K562 (cell line): ENCODE data around the gene C4BPB. TPM values are rescaled to one million over a fixed set of nuclear protein-coding genes. Genes with fewer than 3 reads are reported as not detected.

ENCODE experiments used
- ATAC-seq: fragments of 200-7000 bp; cut with Tn5 transposase; 3 replicates; pipeline ENCODE4 v1.9.1; 2020; ENCODE audit warnings: moderate library complexity
- BruUV-seq: library from RNA; stranded (reverse); fragments of 400-500 nt; replicated peaks from 2 replicates; lab custom pipeline; 2021; lab: Mats Ljungman, UMichigan
- CTCF ChIA-PET: fragments of 300-600 bp; formaldehyde crosslinking; extraction: SDS; loops from one replicate; lab custom pipeline; 2021; ENCODE audit warnings: low intra/inter-chr PET ratio; lab: Yijun Ruan, JAX
- POLR2A ChIA-PET: fragments of 300-600, 350-650 bp; sonication (Branson Sonifier 250); formaldehyde crosslinking; extraction: SDS; loops from one replicate; lab custom pipeline; 2021; ENCODE audit warnings: antibody characterized with exemption, inconsistent platforms; lab: Yijun Ruan, JAX
- DNase-seq, 4 experiments: peaks; one replicate each; pipeline versions ENCODE4 v3.0.0 to v3.0.0-alpha.2; 2011 to 2018; ENCODE audit warnings: low spot score in 3 of 4, mixed read lengths in 3 of 4; ENCODE audit errors: extremely low read depth in 1 of 4
- FAIRE-seq: peaks from 2 replicates; lab custom pipeline; 2011; peaks lifted over from hg19 to GRCh38; lab: Jason Lieb, UNC
- H2AFZ ChIP-seq: 2 replicates; pipeline ENCODE4 v1.6.0; 2011; ENCODE audit warnings: low read depth, low read length, control low read depth, inconsistent platforms
- H3K27ac ChIP-seq: fragments of 200-600 bp; 3 replicates; pipeline ENCODE4 v1.8.0; 2011; ENCODE audit warnings: low read depth, mild to moderate bottlenecking, control low read depth, inconsistent platforms, low read length, moderate library complexity, mixed read lengths; ENCODE audit errors: extremely low read depth
- H3K27me3 ChIP-seq, 2 experiments: fragments of 300-600 bp in 1 of 2; 2 replicates in 1 of 2; 3 replicates in 1 of 2; pipeline versions ENCODE4 v1.6.0 to v1.8.0; 2011; ENCODE audit warnings: inconsistent platforms in 2 of 2, low read length in 2 of 2, mild to moderate bottlenecking in 1 of 2, mixed read lengths in 1 of 2, moderate library complexity in 1 of 2; ENCODE audit not compliant: control insufficient read depth in 2 of 2, insufficient read depth in 2 of 2
- H3K36me3 ChIP-seq: fragments of 300-600 bp; 3 replicates; pipeline ENCODE4 v1.8.0; 2011; ENCODE audit warnings: mild to moderate bottlenecking, low read length, inconsistent platforms; ENCODE audit not compliant: control insufficient read depth, insufficient read depth
- H3K4me1 ChIP-seq, 2 experiments: fragments of 200-600 bp in 1 of 2; replicated peaks in 1 of 2; 2 replicates in 1 of 2; 3 replicates in 1 of 2; pipeline versions ENCODE4 v1.5.1 to v1.8.0; 2011; ENCODE audit warnings: inconsistent platforms in 2 of 2, low read length in 2 of 2, mild to moderate bottlenecking in 1 of 2, mixed read lengths in 1 of 2, moderate library complexity in 1 of 2; ENCODE audit not compliant: control insufficient read depth in 2 of 2, insufficient read depth in 2 of 2
- H3K4me2 ChIP-seq: 2 replicates; pipeline ENCODE4 v1.6.1; 2011; ENCODE audit warnings: low read length, control low read depth, inconsistent platforms, mixed read lengths; ENCODE audit not compliant: insufficient read depth
- H3K4me3 ChIP-seq: fragments of 200-600 bp; sonication (generic), shearing (Covaris generic); 2 replicates; pipeline ENCODE4 v1.5.1; 2016; ENCODE audit warnings: control low read depth, inconsistent platforms
- H3K79me2 ChIP-seq: fragments of 200-600 bp; 3 replicates; pipeline ENCODE4 v1.8.0; 2011; ENCODE audit warnings: low read length, inconsistent platforms; ENCODE audit not compliant: control insufficient read depth, insufficient read depth
- H3K9ac ChIP-seq, 2 experiments: 2 replicates each; pipeline versions ENCODE4 v1.6.0 to v1.6.1; 2011; ENCODE audit warnings: low read depth in 2 of 2, low read length in 2 of 2, control low read depth in 1 of 2, inconsistent platforms in 1 of 2, mild to moderate bottlenecking in 1 of 2, mixed read lengths in 1 of 2; ENCODE audit not compliant: insufficient read depth in 1 of 2
- H3K9me1 ChIP-seq: one replicate; pipeline ENCODE4 v1.6.0; 2011; ENCODE audit warnings: inconsistent platforms, mild to moderate bottlenecking, low read length, moderate library complexity; ENCODE audit not compliant: control insufficient read depth, insufficient read depth
- H3K9me3 ChIP-seq: replicated peaks from 2 replicates; pipeline ENCODE4 v1.5.1; 2011; ENCODE audit warnings: low read depth, low read length, inconsistent platforms; ENCODE audit not compliant: control insufficient read depth, insufficient read depth
- H4K20me1 ChIP-seq: replicated peaks from 2 replicates; pipeline ENCODE4 v1.6.1; 2011; ENCODE audit warnings: low read length, inconsistent platforms, mixed read lengths; ENCODE audit not compliant: control insufficient read depth, insufficient read depth
- BHLHE40 ChIP-seq: IDR thresholded peaks from 2 replicates; pipeline ENCODE4 v1.6.1; 2011; ENCODE audit warnings: low read length, improper control_type of control experiment
- FOXA3 ChIP-seq, 2 experiments: fragments of 450-650 bp in 1 of 2; sonication (generic) in 1 of 2; formaldehyde crosslinking; IDR thresholded peaks in 1 of 2; conservative IDR thresholded peaks in 1 of 2; 2 replicates each; pipeline versions ENCODE4 v1.4.0 to v1.8.0; 2020 to 2022; ENCODE audit warnings: mild to moderate bottlenecking in 2 of 2, missing genetic modification reagents in 1 of 2
- HLTF ChIP-seq: fragments of 450-650 bp; IDR thresholded peaks from 2 replicates; pipeline ENCODE4 v1.6.1; 2016
- MIER1 ChIP-seq: fragments of 450-650 bp; IDR thresholded peaks from 2 replicates; pipeline ENCODE4 v1.6.1; 2016; ENCODE audit warnings: antibody characterized with exemption, mild to moderate bottlenecking, low read depth
- RFX7 ChIP-seq: fragments of 250-450 bp; sonication (Bioruptor Pico); IDR thresholded peaks from 2 replicates; pipeline ENCODE4 v1.5.1; 2021; ENCODE audit warnings: mild to moderate bottlenecking
- SMARCA4 ChIP-seq: fragments of 450-650 bp; IDR thresholded peaks from 2 replicates; pipeline ENCODE4 v1.6.1; 2016
- TCF3 ChIP-seq: sonication (generic); formaldehyde crosslinking; IDR thresholded peaks from 2 replicates; pipeline ENCODE4 v1.4.0; 2020; ENCODE audit warnings: mild to moderate bottlenecking, missing genetic modification reagents
- TSC22D4 ChIP-seq: fragments of 450-650 bp; IDR thresholded peaks from 2 replicates; pipeline ENCODE4 v1.6.1; 2016; ENCODE audit warnings: missing genetic modification characterization, missing biosample characterization, control low read depth
- USF2 ChIP-seq: sonication (generic); formaldehyde crosslinking; IDR thresholded peaks from 2 replicates; pipeline ENCODE4 v1.5.0; 2020; ENCODE audit warnings: missing genetic modification reagents
- ZNF318 ChIP-seq, 2 experiments: fragments of 450-650 bp; IDR thresholded peaks; 2 replicates each; pipeline ENCODE4 v1.6.1; 2016; ENCODE audit warnings: mild to moderate bottlenecking in 2 of 2, borderline replicate concordance in 1 of 2, low read depth in 1 of 2, moderate library complexity in 1 of 2
- ZNF395 ChIP-seq: fragments of 200-800 bp; sonication (Bioruptor generic); IDR thresholded peaks from 2 replicates; pipeline ENCODE4 v1.6.1; 2017; ENCODE audit warnings: missing genetic modification characterization, missing compliant biosample characterization
- WGBS: fragments of 100-300 bp; shearing (Covaris generic); methylation state at CpG from one replicate; pipeline ENCODE4 v1.1.6; 2016; ENCODE audit warnings: low coverage, mixed read lengths; ENCODE audit not compliant: insufficient coverage; ENCODE audit errors: missing lambda C conversion rate; 5-methylcytosine and 5-hydroxymethylcytosine counted together
- in situ Hi-C: fragments of 300-500 bp; cut with MboI; formaldehyde crosslinking; loops from 4 replicates; pipeline ENCODE4 v1.15.0; 2018; ENCODE audit warnings: inconsistent platforms, mixed read lengths
- intact Hi-C: fragments of 100-400 bp; cut with micrococcal nuclease; formaldehyde crosslinking; loops from 2 replicates; pipeline ENCODE4 v1.14.2; 2022
- polyA plus RNA-seq, 8 experiments: library from polyadenylated mRNA; depleted of rRNA in 4 of 8; stranded (reverse) in 5 of 8; unstranded in 3 of 8; fragments of >200 nt; fragmentation: Nextera tagmentation in 2 of 8; fragmentation: Illumina TruSeq in 1 of 8; extraction: Ambion mirVana in 2 of 8; extraction: Trizol in 1 of 8; gene quantifications; 2 replicates each; pipeline versions ENCODE4 v1.2.1 to v1.2.3, GENCODE V29; 2011 to 2014; ENCODE audit warnings: inconsistent platforms in 1 of 8, missing spikeins in 1 of 8
- total RNA-seq, 7 experiments: library from RNA; depleted of rRNA in 6 of 7; stranded (reverse); fragments of >200 nt in 6 of 7; fragmentation: Illumina TruSeq in 2 of 7; extraction: Trizol in 2 of 7; gene quantifications; 2 replicates each; pipeline versions ENCODE4 v1.2.1 to v1.2.3, GENCODE V29; 2011 to 2021; ENCODE audit warnings: low replicate concordance in 1 of 7

C4BPB gene
- total and polyA plus RNA-seq, 9 of the 15 experiments (the other 6 are each of a cell fraction or from before 2014, with no cell fraction given): not detected

- peaks cover 14 to 27% of the 10 kb centered on the region in 2 experiments for H3K4me1 ChIP-seq
- POLR2A ChIA-PET: interaction anchor here (0.5 to 1.8 kb wide), 6 partner anchors 9 to 80 kb away, joined by 3 to 5 read pairs (median 4); no protein-coding TSS in a partner anchor
- H3K9ac ChIP-seq: no peak overlapping the region
- H3K27ac ChIP-seq: no peak overlapping the region
- H3K36me3 ChIP-seq: peaks cover 13% of the 10 kb centered on the region
- peaks cover 13% of the 10 kb centered on the region for H3K79me2 ChIP-seq
- no peak overlapping the region for H2AFZ ChIP-seq
- WGBS: 91% methylated on average over 6 of the region's 6 CpGs
- DNase-seq (no peak), FAIRE-seq (no peak), ATAC-seq (no peak)
- CTCF ChIA-PET: interaction anchor here (0.7 kb wide), 1 partner anchor 20 kb away, joined by 3 read pairs; no protein-coding TSS in a partner anchor
- no peaks in the 10 kb centered on the region for H3K27me3 ChIP-seq
- H4K20me1 ChIP-seq: no peaks in the 10 kb centered on the region
- no peaks in the 10 kb centered on the region for H3K9me3 ChIP-seq
- peaks cover 5% of the 10 kb centered on the region for H3K9me1 ChIP-seq
- in situ Hi-C loops: no loop called here
- BruUV-seq: no TSS peak
- no peak overlapping the region for H3K4me3 ChIP-seq
- no peak overlapping the region for H3K4me2 ChIP-seq
- intact Hi-C loops: loop anchor here (10.0 kb wide), 1 partner anchor 588 kb away; the partner anchor contains the start of gene CR1L
- TF ChIP-seq TSC22D4 (tag) (no peak), SMARCA4 (no peak), FOXA3 (CRISPR knock-in tag; conservative IDR thresholded peaks at IDR 0.05 in 1 of 2, IDR thresholded peaks at IDR 0.05 in 1 of 2) (no peak), TCF3 (CRISPR knock-in tag) (no peak), ZNF318 (IDR thresholded peaks at IDR 0.05; ENCODE audit: borderline replicate concordance in 1 of 2, low read depth in 1 of 2) (no peak), USF2 (CRISPR knock-in tag) (no peak), BHLHE40 (no peak), RFX7 (CRISPR knock-in tag) (no peak), HLTF (no peak), MIER1 (no peak), ZNF395 (no peak)
These were observed 32.0 kb upstream of the C4BPB start for GRCh38 chr1:207056673-207057072.
